SK-N-SH (cell line): ENCODE measurements around the gene AGK. TPM values are rescaled to one million over a fixed set of nuclear protein-coding genes. Genes with fewer than 3 reads are reported as not detected.

ENCODE experiments used
- CTCF ChIA-PET: fragments of 300-600, 350-600 bp; formaldehyde crosslinking; extraction: SDS; loops from one replicate; lab custom pipeline; 2021; lab: Yijun Ruan, JAX
- POLR2A ChIA-PET: fragments of 350-600 bp; sonication (Branson Sonifier 250); formaldehyde crosslinking; extraction: SDS; loops from one replicate; lab custom pipeline; 2020; ENCODE audit warnings: antibody characterized with exemption, inconsistent platforms; lab: Yijun Ruan, JAX
- DNase-seq: peaks from one replicate; pipeline ENCODE4 v3.0.0; 2012
- H2AFZ ChIP-seq: fragments of 200-600 bp; sonication (generic); 2 replicates; pipeline ENCODE4 v1.8.1; 2016; ENCODE audit warnings: antibody characterized with exemption, mild to moderate bottlenecking, low read depth
- H3F3A ChIP-seq: fragments of 200-600 bp; sonication (generic); replicated peaks from 2 replicates; pipeline ENCODE3; 2016; ENCODE audit warnings: antibody characterized with exemption, mild to moderate bottlenecking; ENCODE audit not compliant: insufficient read depth
- H3K27ac ChIP-seq, 2 experiments: fragments of 200-500 bp in 1 of 2; fragments of 200-600 bp in 1 of 2; sonication (Bioruptor generic) in 1 of 2; sonication (generic), shearing (Covaris generic) in 1 of 2; 2 replicates each; pipeline versions ENCODE4 v1.5.1 to v1.6.1; 2014 to 2016; ENCODE audit warnings: low read depth in 2 of 2, inconsistent platforms in 1 of 2, low read length in 1 of 2, mild to moderate bottlenecking in 1 of 2, mixed read lengths in 1 of 2
- H3K27me3 ChIP-seq: fragments of 200-600 bp; sonication (generic), shearing (Covaris generic); 2 replicates; pipeline ENCODE4 v1.6.1; 2016; ENCODE audit warnings: mixed run types; ENCODE audit not compliant: insufficient read depth
- H3K36me3 ChIP-seq, 2 experiments: fragments of 200-500 bp in 1 of 2; fragments of 200-600 bp in 1 of 2; sonication (Bioruptor generic) in 1 of 2; sonication (generic) in 1 of 2; replicated peaks in 1 of 2; 2 replicates each; pipeline versions ENCODE3 to v1.5.1; 2014 to 2016; ENCODE audit warnings: low read length in 1 of 2, mild to moderate bottlenecking in 1 of 2; ENCODE audit not compliant: insufficient read depth in 2 of 2, control insufficient read depth in 1 of 2
- H3K4me1 ChIP-seq, 2 experiments: fragments of 200-500 bp in 1 of 2; fragments of 200-600 bp in 1 of 2; sonication (Bioruptor generic) in 1 of 2; sonication (generic), shearing (Covaris generic) in 1 of 2; 2 replicates each; pipeline versions ENCODE4 v1.5.1 to v1.6.1; 2014 to 2016; ENCODE audit warnings: low read depth in 1 of 2, low read length in 1 of 2, mixed run types in 1 of 2; ENCODE audit not compliant: insufficient read depth in 2 of 2, control insufficient read depth in 1 of 2
- H3K4me2 ChIP-seq: fragments of 200-600 bp; sonication (generic), shearing (Covaris generic); 2 replicates; pipeline ENCODE4 v1.6.1; 2017; ENCODE audit warnings: mixed run types
- H3K4me3 ChIP-seq, 2 experiments: fragments of 200-500 bp in 1 of 2; fragments of 200-600 bp in 1 of 2; sonication (Bioruptor generic) in 1 of 2; sonication (generic), shearing (Covaris generic) in 1 of 2; 2 replicates each; pipeline versions ENCODE4 v1.5.1 to v1.8.1; 2014 to 2016; ENCODE audit warnings: low read depth in 2 of 2, inconsistent platforms in 1 of 2, low read length in 1 of 2, mild to moderate bottlenecking in 1 of 2, mixed read lengths in 1 of 2, moderate library complexity in 1 of 2
- H3K79me2 ChIP-seq: fragments of 200-600 bp; sonication (generic); 2 replicates; pipeline ENCODE4 v1.8.1; 2017; ENCODE audit warnings: mild to moderate bottlenecking; ENCODE audit not compliant: insufficient read depth
- H3K9ac ChIP-seq: fragments of 200-600 bp; sonication (generic); 2 replicates; pipeline ENCODE4 v1.6.1; 2017; ENCODE audit warnings: mixed run types
- H3K9me2 ChIP-seq: fragments of 200-600 bp; sonication (generic); 2 replicates; pipeline ENCODE4 v1.6.1; 2017; ENCODE audit warnings: mixed run types
- H3K9me3 ChIP-seq: fragments of 200-600 bp; sonication (generic); 2 replicates; pipeline ENCODE4 v1.6.1; 2017; ENCODE audit warnings: mixed run types, mild to moderate bottlenecking, moderate library complexity
- H4K20me1 ChIP-seq: fragments of 200-600 bp; sonication (generic); 2 replicates; pipeline ENCODE4 v1.6.1; 2017; ENCODE audit warnings: mild to moderate bottlenecking, mixed run types; ENCODE audit not compliant: insufficient read depth
- ELF1 ChIP-seq: IDR thresholded peaks from 2 replicates; pipeline ENCODE4 v1.4.0; 2012
- EP300 ChIP-seq, 2 experiments: IDR thresholded peaks; 2 replicates each; pipeline versions ENCODE4 v1.4.0 to v1.6.1; 2012; ENCODE audit warnings: borderline replicate concordance in 1 of 2, low read depth in 1 of 2, low read length in 1 of 2
- FOXJ3 ChIP-seq: sonication (generic); formaldehyde crosslinking; IDR thresholded peaks from 2 replicates; pipeline ENCODE4 v1.5.1; 2020; ENCODE audit warnings: mild to moderate bottlenecking, missing genetic modification reagents
- FOXM1 ChIP-seq: IDR thresholded peaks from 2 replicates; pipeline ENCODE4 v1.4.0; 2012; ENCODE audit warnings: low read depth, mild to moderate bottlenecking
- MEF2A ChIP-seq: IDR thresholded peaks from 2 replicates; pipeline ENCODE4 v1.4.0; 2012; ENCODE audit warnings: low read depth, borderline replicate concordance
- NRF1 ChIP-seq: IDR thresholded peaks from 2 replicates; pipeline ENCODE4 v1.6.1; 2012; ENCODE audit warnings: low read depth, mild to moderate bottlenecking, low read length
- RXRA ChIP-seq: IDR thresholded peaks from 2 replicates; pipeline ENCODE4 v1.4.0; 2012; ENCODE audit warnings: low read depth, mild to moderate bottlenecking, borderline replicate concordance
- SIN3A ChIP-seq: IDR thresholded peaks from 2 replicates; pipeline ENCODE4 v1.6.1; 2012; ENCODE audit warnings: low read depth, mild to moderate bottlenecking, low read length, moderate library complexity, borderline replicate concordance
- TCF12 ChIP-seq: IDR thresholded peaks from 2 replicates; pipeline ENCODE4 v1.4.0; 2012
- TEAD4 ChIP-seq: IDR thresholded peaks from 2 replicates; pipeline ENCODE4 v1.4.0; 2012; ENCODE audit warnings: mild to moderate bottlenecking, borderline replicate concordance; ENCODE audit not compliant: insufficient read depth
- YY1 ChIP-seq: IDR thresholded peaks from 2 replicates; pipeline ENCODE4 v1.4.0; 2012; ENCODE audit warnings: low read depth, mild to moderate bottlenecking
- WGBS: methylation state at CpG from one replicate; pipeline ENCODE4 v1.1.6; 2017; ENCODE audit warnings: low lambda C conversion rate; 5-methylcytosine and 5-hydroxymethylcytosine counted together
- polyA plus RNA-seq, 3 experiments: library from polyadenylated mRNA; depleted of rRNA; stranded (reverse); fragments of >200 nt; gene quantifications; 2 replicates each; pipeline ENCODE4 v1.2.3, GENCODE V29; 2012
- TF ChIP-seq, protein P1 (sequence below): IDR thresholded peaks from 2 replicates; pipeline ENCODE4 v1.4.0; 2012; ENCODE audit warnings: low read depth, borderline replicate concordance
- TF ChIP-seq, protein P2 (sequence below): fragments of 200-600 bp; sonication (generic); IDR thresholded peaks from 2 replicates; pipeline ENCODE4 v1.6.1; 2017; ENCODE audit warnings: antibody characterized with exemption, mild to moderate bottlenecking, moderate library complexity
- TF ChIP-seq, protein P3 (sequence below): IDR thresholded peaks from 2 replicates; pipeline ENCODE4 v1.6.1; 2012; ENCODE audit warnings: mild to moderate bottlenecking, low read depth, low read length, moderate library complexity
- TF ChIP-seq, protein P4 (sequence below): fragments of 150-350 bp; IDR thresholded peaks from 2 replicates; pipeline ENCODE4 v1.6.1; 2016; ENCODE audit warnings: mild to moderate bottlenecking, low read depth, low read length

AGK gene
- polyA plus RNA-seq, 1 of the 3 experiments (the other 2 are of a cell fraction): 45.7 TPM

DNA sequence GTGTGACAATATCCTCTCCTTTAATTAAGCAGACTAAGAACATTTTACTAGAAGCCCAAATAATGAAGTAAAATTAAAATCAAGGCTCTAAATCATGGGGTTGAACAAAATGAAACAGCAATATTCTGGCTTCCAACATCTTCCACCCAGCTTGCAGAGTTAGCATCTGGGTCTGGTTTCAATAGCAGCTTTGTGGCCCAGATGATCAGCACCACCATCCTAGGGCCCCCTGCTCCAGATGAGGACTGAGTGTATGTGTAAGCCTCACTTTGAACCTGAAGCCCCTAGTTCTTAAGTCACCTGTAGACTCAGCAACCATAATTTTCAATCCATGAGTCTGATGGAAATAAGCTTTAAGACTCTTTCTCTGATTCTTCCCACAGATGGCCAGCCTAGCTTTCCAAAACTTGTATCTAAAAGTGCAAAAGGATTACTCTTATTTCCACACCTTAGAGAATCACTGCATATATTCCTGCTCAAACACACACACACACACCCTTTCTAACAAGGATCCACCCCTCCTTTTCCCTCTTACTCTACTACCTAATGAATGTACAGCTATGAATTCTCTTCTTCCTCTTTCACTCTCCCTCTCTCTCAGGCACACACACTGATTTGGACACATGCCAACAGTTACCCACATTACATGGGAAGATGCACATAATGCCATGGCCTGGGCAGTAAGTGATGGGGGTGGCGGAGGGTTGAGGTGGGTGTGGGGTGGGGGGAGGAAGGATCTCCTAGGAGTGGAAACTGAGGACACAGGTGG is 147.2 kb downstream of the AGK start:
- Histone ChIP-seq H2AFZ (no peak overlapping the region), H3K4me1 (peaks cover 16 to 21% of the 10 kb centered on the region in 2 experiments; a peak in 3 of 4 replicates), H3F3A (peaks cover 5% of the 10 kb centered on the region), H3K4me2 (0 out of 2 replicates have a peak overlapping the region, but pooled peaks have one; percentile 43), H3K9ac (no peak overlapping the region), H3K9me2 (no peaks in the 10 kb centered on the region), H3K79me2 (peaks cover 70% of the 10 kb centered on the region), H4K20me1 (peaks cover 34% of the 10 kb centered on the region), H3K4me3 (no peak overlapping the region), H3K27me3 (no peaks in the 10 kb centered on the region), H3K9me3 (no peaks in the 10 kb centered on the region), H3K36me3 (no peaks in the 10 kb centered on the region), H3K27ac (peak overlapping the region in 1 of 2 experiments; percentile 33; a peak in 2 of 4 replicates)
- no peak for DNase-seq
- POLR2A ChIA-PET: no interaction called here
- WGBS: 100% methylated on average over 1 of the region's 1 CpG
- TF ChIP-seq TCF12: no peak
- TF ChIP-seq, protein P1, sequence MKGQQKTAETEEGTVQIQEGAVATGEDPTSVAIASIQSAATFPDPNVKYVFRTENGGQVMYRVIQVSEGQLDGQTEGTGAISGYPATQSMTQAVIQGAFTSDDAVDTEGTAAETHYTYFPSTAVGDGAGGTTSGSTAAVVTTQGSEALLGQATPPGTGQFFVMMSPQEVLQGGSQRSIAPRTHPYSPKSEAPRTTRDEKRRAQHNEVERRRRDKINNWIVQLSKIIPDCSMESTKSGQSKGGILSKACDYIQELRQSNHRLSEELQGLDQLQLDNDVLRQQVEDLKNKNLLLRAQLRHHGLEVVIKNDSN: no peak
- TF ChIP-seq YY1: no peak
- TF ChIP-seq, protein P2, sequence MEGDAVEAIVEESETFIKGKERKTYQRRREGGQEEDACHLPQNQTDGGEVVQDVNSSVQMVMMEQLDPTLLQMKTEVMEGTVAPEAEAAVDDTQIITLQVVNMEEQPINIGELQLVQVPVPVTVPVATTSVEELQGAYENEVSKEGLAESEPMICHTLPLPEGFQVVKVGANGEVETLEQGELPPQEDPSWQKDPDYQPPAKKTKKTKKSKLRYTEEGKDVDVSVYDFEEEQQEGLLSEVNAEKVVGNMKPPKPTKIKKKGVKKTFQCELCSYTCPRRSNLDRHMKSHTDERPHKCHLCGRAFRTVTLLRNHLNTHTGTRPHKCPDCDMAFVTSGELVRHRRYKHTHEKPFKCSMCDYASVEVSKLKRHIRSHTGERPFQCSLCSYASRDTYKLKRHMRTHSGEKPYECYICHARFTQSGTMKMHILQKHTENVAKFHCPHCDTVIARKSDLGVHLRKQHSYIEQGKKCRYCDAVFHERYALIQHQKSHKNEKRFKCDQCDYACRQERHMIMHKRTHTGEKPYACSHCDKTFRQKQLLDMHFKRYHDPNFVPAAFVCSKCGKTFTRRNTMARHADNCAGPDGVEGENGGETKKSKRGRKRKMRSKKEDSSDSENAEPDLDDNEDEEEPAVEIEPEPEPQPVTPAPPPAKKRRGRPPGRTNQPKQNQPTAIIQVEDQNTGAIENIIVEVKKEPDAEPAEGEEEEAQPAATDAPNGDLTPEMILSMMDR: no peak
- no peak for TF ChIP-seq RXRA
- TF ChIP-seq MEF2A: no peak
- TF ChIP-seq ELF1: no peak
- TF ChIP-seq FOXJ3 (CRISPR knock-in tag): no peak
- TF ChIP-seq SIN3A: no peak
- no peak for TF ChIP-seq TEAD4
- no peak for TF ChIP-seq FOXM1
- no peak for TF ChIP-seq EP300 (IDR thresholded peaks at IDR 0.05; ENCODE audit: borderline replicate concordance in 1 of 2, low read depth in 1 of 2, low read length in 1 of 2)
- TF ChIP-seq NRF1: no peak
- TF ChIP-seq, protein P3, sequence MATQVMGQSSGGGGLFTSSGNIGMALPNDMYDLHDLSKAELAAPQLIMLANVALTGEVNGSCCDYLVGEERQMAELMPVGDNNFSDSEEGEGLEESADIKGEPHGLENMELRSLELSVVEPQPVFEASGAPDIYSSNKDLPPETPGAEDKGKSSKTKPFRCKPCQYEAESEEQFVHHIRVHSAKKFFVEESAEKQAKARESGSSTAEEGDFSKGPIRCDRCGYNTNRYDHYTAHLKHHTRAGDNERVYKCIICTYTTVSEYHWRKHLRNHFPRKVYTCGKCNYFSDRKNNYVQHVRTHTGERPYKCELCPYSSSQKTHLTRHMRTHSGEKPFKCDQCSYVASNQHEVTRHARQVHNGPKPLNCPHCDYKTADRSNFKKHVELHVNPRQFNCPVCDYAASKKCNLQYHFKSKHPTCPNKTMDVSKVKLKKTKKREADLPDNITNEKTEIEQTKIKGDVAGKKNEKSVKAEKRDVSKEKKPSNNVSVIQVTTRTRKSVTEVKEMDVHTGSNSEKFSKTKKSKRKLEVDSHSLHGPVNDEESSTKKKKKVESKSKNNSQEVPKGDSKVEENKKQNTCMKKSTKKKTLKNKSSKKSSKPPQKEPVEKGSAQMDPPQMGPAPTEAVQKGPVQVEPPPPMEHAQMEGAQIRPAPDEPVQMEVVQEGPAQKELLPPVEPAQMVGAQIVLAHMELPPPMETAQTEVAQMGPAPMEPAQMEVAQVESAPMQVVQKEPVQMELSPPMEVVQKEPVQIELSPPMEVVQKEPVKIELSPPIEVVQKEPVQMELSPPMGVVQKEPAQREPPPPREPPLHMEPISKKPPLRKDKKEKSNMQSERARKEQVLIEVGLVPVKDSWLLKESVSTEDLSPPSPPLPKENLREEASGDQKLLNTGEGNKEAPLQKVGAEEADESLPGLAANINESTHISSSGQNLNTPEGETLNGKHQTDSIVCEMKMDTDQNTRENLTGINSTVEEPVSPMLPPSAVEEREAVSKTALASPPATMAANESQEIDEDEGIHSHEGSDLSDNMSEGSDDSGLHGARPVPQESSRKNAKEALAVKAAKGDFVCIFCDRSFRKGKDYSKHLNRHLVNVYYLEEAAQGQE: no peak
- TF ChIP-seq, protein P4, sequence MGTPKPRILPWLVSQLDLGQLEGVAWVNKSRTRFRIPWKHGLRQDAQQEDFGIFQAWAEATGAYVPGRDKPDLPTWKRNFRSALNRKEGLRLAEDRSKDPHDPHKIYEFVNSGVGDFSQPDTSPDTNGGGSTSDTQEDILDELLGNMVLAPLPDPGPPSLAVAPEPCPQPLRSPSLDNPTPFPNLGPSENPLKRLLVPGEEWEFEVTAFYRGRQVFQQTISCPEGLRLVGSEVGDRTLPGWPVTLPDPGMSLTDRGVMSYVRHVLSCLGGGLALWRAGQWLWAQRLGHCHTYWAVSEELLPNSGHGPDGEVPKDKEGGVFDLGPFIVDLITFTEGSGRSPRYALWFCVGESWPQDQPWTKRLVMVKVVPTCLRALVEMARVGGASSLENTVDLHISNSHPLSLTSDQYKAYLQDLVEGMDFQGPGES: no peak
- CTCF ChIA-PET: interaction anchor here (0.5 to 1.9 kb wide), 5 partner anchors 40 to 904 kb away, joined by 3 to 10 read pairs (median 3); partner anchors contain the start of gene SSBP1
